Measurements from ENCODE around the gene SNX14. TPM values are rescaled to one million over a fixed set of nuclear protein-coding genes. Genes with fewer than 3 reads are reported as not detected.

The SNX14 gene
- total RNA-seq, 1 donor from 2014 or later: 89.5 TPM

GRCh38 chr6:85483846-85484245 is 109.8 kb downstream of the SNX14 start:
- Mint-ChIP-seq H3K36me3 (ENCODE audit: low read depth, unreplicated experiment) (peaks cover 17% of the 10 kb centered on the region), H3K4me1 (ENCODE audit: low read depth, unreplicated experiment) (peaks cover 11% of the 10 kb centered on the region), H3K27me3 (ENCODE audit: low read depth, unreplicated experiment) (no peaks in the 10 kb centered on the region), H3K4me3 (ENCODE audit: unreplicated experiment) (no peak overlapping the region), H3K27ac (ENCODE audit: unreplicated experiment) (no peak overlapping the region), H3K9me3 (ENCODE audit: unreplicated experiment) (peaks cover 1% of the 10 kb centered on the region)
- Histone ChIP-seq H4K20me1 (ENCODE audit: insufficient read depth, low read length) (no peaks in the 10 kb centered on the region), H3K27ac (ENCODE audit: low read depth, low read length) (no peak overlapping the region), H3K79me2 (ENCODE audit: insufficient read depth, low read length) (no peaks in the 10 kb centered on the region), H3K36me3 (ENCODE audit: insufficient read depth, low read length) (peaks cover 6% of the 10 kb centered on the region), H3K4me1 (ENCODE audit: insufficient read depth, low read length) (peaks cover 8% of the 10 kb centered on the region), H3K9me3 (ENCODE audit: insufficient read depth, low read depth, low read length) (no peaks in the 10 kb centered on the region), H2AFZ (ENCODE audit: low read depth, low read length) (no peak overlapping the region), H3K4me2 (ENCODE audit: low read length) (no peak overlapping the region), H3K4me3 (ENCODE audit: insufficient read depth, low read depth, low read length) (no peak overlapping the region), H3K27me3 (ENCODE audit: insufficient read depth, low read length) (no peaks in the 10 kb centered on the region), H3K9ac (ENCODE audit: low read length) (no peak overlapping the region)
- FAIRE-seq (no peak), DNase-seq (ENCODE audit: low read depth) (no peak)
- no peak for TF ChIP-seq EZH2 (IDR thresholded peaks at IDR 0.05; ENCODE audit: insufficient read depth, low read length)
- TF ChIP-seq CTCF (IDR thresholded peaks at IDR 0.05; ENCODE audit: insufficient read depth, low read depth, low read length): no peak

GRCh38 chr6:85482905-85483700 is 110.6 kb downstream of the SNX14 start:
- DNase-seq (ENCODE audit: low read depth) (peak; percentile 50), FAIRE-seq (no peak)
- Mint-ChIP-seq H3K4me3 (ENCODE audit: unreplicated experiment) (no peak overlapping the region), H3K36me3 (ENCODE audit: low read depth, unreplicated experiment) (peaks cover 18% of the 10 kb centered on the region), H3K4me1 (ENCODE audit: low read depth, unreplicated experiment) (peaks cover 11% of the 10 kb centered on the region), H3K9me3 (ENCODE audit: unreplicated experiment) (peaks cover 1% of the 10 kb centered on the region), H3K27ac (ENCODE audit: unreplicated experiment) (peak overlapping the region; percentile 21), H3K27me3 (ENCODE audit: low read depth, unreplicated experiment) (no peaks in the 10 kb centered on the region)
- no peak overlapping the region for H3K9ac ChIP-seq (ENCODE audit: low read length)
- H3K4me3 ChIP-seq (ENCODE audit: insufficient read depth, low read depth, low read length): no peak overlapping the region
- H3K4me2 ChIP-seq (ENCODE audit: low read length): no peak overlapping the region
- peaks cover 6% of the 10 kb centered on the region for H3K36me3 ChIP-seq (ENCODE audit: insufficient read depth, low read length)
- H2AFZ ChIP-seq (ENCODE audit: low read depth, low read length): no peak overlapping the region
- peaks cover 8% of the 10 kb centered on the region for H3K4me1 ChIP-seq (ENCODE audit: insufficient read depth, low read length)
- no peaks in the 10 kb centered on the region for H3K79me2 ChIP-seq (ENCODE audit: insufficient read depth, low read length)
- no peak for TF ChIP-seq EZH2 (IDR thresholded peaks at IDR 0.05; ENCODE audit: insufficient read depth, low read length)
- TF ChIP-seq CTCF (IDR thresholded peaks at IDR 0.05; ENCODE audit: insufficient read depth, low read depth, low read length): peak; percentile 98
- no peak overlapping the region for H3K27ac ChIP-seq (ENCODE audit: low read depth, low read length)
- H3K9me3 ChIP-seq (ENCODE audit: insufficient read depth, low read depth, low read length): no peaks in the 10 kb centered on the region
- no peaks in the 10 kb centered on the region for H4K20me1 ChIP-seq (ENCODE audit: insufficient read depth, low read length)
- no peaks in the 10 kb centered on the region for H3K27me3 ChIP-seq (ENCODE audit: insufficient read depth, low read length)

All from astrocyte (in vitro differentiated cells and primary cell).